ENCODE measurements around the gene PXN.

Gene PXN

DNA sequence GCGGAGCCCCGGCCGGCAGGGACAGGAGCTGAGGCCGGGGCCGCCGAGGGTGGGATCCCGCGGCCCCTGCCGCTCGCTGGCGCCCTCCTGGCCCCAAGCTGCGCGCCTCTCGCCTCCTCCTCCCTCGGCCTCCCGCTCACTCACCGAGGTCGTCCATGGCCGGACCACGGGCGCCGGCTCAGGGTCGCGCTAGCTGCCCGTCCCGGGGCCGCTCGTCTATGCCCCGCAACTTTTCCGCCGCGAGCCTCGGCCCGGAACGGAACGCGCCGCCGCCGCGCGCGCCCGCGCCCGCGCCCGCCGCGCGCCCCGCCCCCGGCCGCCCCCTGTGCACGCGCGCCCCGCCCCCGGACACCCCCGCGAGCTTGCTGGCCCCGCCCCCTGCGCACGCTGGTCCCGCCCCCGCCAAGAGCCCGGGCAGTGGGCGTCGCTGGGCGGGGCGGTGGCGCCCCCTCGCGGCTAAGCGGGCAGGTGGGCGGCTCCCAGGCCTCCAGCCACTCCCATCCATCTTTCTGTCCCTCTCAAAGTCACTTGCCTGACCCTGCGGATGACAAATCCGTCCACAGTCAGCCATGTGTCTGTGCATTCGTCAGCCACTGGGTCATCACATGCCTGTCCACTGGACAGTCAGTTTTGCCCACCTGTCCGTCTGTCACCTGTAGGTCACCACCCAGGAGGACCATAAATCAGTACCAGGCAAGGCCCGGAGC is at the start of gene PXN:
TSS of gene PXN (minus strand) at position 258 of the 707 bp plus-strand sequence. CDS start at position 157, 101 bp downstream.
- DNase-seq: peak; percentile 67 to 68

DNA sequence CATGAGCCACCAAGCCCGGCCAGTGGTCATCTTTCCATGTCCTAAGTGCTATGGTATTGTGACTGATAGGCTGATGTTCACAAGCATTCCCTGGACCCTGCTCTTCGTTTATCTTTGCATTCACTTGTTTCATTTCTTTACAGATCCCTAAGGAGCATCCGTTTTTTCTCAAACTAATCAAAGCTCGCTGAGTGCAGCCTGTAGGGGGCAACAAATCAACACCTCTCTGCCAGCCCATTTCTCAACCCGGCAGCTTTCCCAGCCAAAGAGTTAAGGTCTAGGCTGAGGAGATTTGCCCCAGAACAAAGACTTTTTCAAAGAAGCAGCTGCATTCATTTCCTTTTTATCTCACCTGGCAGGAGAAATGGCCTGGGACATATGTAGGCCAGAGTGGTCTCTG is 48.7 kb upstream of the PXN start:
- peak; percentile 9 to 11 for DNase-seq

DNA sequence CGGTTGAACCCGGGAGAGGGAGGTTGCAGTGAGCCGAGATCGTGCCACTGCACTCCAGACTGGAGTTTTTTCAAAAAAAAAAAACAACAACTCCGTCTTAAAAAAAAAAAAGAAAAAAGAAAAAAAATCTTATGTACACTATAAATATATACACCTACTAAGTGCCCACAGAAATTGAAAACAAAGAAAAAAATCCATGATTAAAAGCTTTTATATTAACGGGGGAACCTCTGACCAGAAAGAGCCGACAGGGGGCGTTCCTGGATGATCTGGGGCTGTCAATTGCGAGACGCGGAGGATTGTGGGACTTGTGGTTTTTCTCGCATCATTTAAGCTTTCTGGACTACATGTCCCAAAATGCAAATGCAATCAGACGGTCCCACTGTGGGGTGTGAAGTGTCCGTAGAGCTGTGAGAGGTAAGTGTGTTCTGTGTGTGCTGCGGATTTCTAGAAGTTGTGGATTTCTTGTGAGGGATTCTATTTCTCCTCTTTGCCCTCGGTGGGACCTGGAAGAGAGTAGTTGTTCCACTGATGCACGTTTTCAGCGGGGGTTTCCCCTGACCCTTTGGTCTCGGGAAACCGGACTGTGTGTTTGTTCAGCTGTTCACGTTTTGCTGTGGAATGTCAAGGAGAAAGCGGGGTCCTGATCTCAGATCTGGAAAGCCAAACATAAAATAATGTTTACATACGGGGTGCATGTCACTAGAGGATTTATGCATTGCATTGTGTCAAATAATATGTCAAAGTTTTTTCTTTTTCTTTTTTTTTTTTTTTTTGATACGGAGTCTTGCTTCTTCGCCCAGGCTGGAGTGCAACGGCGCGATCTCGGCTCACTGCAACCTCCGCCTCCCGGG is 36.7 kb upstream of the PXN start, which contains the start of gene SIRT4:
TSS of gene SIRT4 (plus strand) at position 360 of the 854 bp plus-strand sequence. CDS start 1,241 bp downstream, outside the sequence.
- DNase-seq: peak; percentile 96 to 97

DNA sequence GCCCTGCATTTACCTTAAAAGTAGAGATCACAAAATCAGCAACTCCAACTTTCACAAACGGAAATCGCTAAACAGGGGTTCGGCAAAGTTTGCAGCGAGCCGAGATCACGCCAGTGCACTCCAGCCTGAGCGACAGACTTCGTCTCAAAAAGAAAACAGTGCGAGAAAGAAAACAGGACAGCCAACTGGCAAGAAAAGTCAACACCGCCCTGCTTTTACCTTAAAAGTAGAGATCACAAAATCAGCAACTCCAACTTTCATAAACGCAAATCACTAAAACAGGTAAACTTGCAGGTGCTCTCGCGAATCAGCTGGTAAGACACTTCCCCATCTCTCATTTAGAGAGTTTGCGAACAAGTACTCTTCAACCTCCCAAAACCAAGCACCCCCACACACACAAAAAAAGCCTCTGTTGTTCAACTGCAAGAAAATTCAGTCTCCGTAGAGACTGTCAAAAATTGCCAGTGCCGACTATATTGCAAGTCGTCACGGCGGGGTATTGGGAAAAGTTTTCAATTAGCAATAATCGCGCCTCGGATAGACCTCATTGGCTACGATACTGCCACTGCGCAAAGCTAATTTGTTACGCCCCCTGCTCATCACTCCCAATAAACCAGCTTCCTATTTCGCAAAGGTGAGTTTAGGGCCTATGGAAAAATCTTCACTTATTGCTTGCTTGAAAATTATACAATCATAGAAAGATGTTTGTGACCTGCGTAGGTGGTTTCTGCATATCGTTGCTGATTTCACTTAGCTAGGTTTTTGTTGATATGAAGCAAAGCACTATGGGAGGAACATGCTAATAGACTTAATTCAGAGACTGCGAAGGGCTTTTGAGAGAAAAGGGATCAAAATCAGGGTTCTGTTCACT is 27.4 kb upstream of the PXN start, which contains the start of gene RNU4-1:
TSS of gene RNU4-1 (minus strand) at position 577 of the 871 bp plus-strand sequence.
- DNase-seq: peak; percentile 92 to 96

DNA sequence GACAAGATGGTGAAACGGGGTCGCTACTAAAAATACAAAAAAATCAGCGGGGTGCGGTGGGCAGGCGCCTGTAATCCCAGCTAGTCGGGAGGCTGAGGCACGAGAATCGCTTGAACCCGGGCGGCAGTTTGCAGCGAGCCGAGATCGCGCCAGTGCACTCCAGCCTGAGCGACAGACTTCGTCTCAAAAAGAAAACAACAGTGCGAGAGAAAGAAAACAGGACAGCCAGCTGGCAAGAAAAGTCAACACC is 26.8 kb upstream of the PXN start:
- DNase-seq: no peak

DNA sequence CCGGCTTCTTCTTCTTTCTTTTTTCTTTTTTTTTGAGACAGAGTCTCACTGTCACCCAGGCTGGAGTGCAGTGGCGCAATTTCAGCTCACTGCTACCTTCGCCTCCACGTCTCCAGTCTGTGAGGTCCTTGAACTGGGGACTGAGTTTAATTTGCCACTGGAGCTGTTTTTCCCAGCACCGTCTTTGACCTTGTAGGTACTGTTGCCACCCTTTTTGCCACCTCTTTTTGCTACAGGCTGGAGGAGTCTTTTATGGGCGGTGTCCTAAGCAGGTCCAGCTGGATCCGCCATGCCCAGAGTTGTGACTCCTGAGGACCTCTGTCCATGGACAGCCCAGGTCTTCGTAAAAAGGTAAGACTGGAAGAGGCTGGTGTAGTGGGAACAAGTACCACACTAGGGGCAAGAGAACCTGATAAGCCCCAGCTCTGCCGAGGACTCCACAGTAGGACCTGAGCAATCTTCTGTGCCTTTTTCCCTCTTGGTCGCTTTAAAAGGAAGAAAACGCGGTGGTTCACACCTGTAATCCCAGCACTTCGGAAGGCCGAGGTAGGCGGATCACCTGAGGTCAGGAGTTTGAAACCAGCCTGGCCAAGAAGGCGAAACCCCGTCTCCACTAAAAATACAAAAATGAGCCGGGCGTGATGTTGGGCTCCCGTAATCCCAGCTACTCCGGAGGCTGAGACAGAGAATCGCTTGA is 25.2 kb upstream of the PXN start:
- peak; percentile 16 to 35 for DNase-seq

DNA sequence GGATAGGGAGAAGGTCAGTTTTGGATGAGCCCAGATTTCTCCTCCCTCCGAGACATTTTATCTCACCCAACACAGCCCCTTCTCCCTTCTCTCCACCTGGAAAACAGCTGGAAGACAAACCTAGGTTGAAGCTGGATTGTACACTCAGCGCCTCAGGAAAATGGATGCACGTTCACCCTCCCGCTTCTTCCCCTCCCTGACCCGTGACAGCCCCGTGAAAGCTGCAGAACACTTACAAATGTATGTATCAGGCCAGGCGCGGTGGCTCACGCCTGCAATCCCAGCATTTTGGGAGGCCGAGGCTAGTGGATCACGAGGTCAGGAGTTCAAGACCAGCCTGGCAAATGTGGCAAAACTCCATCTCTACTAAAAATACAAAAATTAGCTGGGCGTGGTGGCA is 22.0 kb upstream of the PXN start:
- DNase-seq: no peak

DNA sequence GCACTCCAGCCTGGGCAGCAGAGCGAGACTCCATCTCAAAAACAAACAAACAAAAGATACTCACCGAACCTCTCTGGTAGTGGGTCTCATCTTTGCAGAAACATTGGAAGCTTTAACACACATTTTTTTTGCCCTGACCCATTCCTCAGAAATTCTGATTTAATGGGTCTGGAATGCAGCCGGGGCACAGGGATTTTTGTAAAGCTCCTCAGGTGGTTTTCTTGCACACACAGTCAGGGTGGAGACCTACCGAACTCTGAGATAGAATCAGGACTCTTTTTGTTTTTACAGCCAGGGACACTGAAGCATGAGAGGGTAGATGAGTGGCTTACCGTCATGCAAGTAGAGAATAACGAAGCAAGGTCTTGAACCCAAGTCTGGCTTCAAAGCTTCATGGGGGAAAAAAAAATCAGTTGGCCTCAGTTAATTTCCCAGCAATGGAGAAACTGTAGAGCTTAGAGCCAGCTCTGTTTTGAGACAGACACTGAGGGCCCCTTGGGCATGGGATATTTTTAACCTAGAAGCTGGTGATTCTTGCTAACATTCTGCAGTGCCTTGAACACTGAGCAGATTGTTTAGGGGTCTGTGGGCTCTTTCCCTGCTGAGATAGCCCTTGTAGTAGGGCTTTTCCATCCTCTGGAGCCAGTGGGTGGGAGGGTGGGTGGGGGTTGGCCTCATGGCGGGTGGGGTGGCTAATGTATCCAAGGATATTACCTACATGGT is 21.4 kb upstream of the PXN start:
- DNase-seq: no peak

DNA sequence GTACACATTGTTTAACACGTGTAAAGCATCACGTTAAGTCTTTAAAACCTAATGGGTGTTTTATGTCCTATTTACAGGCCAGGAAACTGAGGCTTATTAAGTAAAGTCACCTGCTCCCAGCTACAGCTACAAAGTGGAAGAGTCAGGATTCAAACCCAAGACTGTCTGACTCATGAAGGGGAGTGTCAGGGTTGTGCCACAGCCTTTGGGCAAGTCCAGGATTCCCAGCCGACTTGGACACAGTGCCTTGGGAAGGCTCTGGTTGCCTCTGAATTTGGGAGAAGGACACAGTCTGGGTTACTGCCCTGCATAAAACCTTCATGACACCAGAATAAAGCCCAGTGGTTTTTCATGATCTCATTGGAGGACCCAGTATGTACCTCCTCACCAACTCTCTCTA is 18.9 kb upstream of the PXN start:
- no peak for DNase-seq

DNA sequence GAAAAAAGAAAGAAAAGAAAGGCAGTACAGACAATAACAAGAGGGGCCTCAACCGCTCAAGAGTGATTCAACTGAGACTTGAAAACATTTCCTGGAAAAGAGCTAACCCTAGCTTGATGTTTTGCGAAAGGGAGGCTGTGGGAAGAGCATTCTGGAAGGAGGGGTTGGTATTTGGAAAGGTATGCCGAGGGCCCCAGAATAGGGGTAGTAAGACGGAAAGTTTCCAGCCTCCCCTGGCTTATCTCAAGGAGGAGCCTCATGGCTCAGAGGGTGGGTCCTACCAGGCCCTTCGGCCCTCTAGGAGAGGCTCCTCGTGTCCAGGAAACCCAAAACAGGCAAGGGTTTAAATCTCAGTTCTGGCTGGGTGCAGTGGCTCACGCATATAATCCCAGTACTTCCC is 17.8 kb upstream of the PXN start:
- DNase-seq: no peak

DNA sequence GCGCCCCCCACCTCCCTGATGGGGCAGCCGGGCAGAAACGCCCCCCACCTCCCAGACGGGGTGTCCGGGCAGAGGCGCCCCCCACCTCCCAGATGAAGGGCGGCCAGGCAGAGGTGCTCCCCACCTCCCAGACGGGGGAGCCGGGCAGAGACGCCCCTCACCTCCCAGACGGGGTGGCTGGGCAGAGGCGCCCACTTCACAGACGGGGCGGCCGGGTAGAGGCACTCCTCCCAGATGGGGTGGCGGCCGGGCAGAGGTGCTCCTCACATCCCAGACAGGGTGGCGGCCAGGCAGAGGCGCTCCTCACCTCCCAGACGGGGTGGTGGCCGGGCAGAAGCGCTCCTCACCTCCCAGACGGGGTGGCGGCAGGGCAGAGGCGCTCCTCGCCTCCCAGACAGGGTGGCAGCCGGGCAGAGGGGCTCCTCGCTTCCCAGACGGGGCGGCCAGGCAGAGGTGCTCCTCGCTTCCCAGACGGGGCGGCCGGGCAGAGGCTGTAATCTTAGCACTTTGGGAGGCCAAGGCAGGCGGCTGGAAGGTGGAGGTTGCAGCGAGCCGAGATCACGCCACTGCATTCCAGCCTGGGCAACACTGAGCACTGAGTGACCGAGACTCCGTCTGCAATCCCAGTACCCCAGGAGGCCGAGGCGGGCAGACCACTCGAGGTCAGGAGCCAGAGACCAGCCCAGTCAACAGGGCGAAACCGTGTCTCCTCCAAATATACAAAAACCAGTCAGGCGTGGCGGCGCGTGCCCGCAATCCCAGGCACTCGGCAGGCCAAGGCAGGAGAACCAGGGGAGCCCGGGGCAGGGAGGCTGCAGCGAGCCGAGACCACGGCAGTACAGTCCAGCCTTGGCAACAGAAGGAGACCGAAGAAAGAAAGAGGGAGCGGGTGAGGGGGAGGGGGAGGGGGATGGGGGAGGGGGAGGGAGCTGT is 12.9 kb upstream of the PXN start:
- no peak for DNase-seq

DNA sequence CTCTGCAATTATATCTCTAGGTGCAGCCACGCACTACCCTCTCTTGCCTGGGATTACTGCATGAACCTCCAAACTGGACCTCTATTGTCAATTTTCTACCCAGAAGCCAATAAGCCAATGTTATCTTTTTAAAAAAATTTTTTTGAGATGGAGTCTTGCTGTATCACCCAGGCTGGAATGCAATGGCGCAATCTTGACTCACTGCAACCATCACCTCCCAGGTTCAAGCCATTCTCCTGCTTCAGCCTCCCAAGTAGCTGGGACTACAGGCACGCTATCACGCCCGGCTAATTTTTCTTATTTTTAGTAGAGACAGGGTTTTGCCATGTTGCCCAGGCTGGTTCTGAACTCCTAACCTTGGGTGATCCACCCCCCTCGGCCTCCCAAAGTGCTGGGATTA is 11.2 kb upstream of the PXN start:
- no peak for DNase-seq

DNA sequence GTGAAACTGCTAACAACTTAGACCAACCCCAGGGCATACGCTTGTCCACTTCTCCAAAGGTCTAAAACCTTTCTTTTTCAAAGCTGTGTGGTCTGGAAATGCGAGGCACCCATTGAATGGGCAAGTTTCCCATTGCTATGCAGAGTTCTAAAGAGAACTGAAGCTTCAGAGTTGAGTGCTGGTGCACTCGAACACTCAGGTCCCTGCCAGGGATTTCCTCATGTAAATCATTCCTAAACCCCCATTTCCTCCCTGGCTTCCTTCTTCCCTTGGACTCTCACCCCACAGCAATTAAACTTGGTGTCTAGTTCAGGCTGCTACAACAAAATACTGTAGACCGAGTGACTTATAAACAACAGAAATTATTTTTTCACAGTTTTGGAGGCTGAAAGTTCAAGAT is 2.2 kb upstream of the PXN start:
- no peak for DNase-seq

DNA sequence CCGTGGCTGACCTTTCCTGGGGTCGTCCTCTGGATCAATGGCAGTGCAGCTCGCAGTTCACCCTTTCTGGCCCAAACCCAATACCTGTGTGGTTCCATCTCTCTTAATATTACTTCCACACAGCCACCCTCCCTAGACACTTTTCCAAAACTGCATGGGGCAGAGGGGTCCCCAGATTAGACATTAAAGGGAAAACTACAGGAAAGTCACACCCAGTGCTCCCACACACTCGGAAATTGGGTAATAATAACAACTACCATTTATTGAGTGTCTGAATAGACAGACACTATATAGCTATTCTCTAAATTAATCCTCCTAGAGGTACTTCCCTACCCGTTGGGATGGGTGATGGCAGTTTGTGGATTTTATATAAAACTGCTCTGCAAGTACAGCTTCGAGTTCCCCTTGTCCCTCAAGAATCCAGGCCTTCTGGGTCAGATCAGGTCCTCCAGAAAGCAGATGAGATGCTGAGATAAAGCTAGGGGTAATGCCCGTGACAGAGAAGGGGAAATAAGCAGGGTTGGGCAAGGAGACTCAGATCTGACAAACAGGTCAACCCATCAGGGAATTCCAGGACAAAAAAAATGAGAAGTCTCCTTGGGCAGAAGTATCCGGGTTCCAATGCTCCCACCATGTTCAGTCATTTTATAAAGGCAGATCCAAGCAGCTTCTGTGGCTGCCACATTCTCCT is 795 bp upstream of the PXN start:
- DNase-seq: no peak

DNA sequence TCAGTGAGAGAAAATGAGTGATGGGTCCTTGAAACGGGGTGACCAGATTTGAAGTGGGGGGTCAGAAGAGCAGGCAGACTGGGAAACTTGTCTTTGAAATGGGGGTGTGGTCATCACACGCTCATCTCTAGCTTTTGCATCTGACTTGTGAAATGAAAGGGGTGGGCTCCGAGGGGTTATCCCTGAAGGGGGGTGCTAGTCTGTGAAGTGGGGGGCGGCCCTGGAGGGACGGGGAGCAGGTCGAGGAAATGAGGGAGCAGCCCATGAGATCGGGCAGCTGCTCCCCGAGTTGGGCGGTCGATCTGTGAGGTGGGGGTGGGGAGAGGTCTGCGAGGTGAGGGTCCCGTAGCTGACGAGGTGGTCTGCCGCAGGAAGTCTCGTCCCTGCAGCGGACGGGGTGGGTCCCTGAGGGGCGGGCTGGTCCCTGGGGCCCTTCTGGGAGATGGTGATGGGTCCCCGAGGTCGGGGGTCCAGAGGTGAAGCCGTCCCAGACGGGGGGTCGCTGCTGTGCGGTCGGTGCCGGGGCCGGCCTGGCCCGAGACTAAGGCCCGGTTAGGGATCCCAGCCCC is 542 bp downstream of the PXN start:
- no peak for DNase-seq

DNA sequence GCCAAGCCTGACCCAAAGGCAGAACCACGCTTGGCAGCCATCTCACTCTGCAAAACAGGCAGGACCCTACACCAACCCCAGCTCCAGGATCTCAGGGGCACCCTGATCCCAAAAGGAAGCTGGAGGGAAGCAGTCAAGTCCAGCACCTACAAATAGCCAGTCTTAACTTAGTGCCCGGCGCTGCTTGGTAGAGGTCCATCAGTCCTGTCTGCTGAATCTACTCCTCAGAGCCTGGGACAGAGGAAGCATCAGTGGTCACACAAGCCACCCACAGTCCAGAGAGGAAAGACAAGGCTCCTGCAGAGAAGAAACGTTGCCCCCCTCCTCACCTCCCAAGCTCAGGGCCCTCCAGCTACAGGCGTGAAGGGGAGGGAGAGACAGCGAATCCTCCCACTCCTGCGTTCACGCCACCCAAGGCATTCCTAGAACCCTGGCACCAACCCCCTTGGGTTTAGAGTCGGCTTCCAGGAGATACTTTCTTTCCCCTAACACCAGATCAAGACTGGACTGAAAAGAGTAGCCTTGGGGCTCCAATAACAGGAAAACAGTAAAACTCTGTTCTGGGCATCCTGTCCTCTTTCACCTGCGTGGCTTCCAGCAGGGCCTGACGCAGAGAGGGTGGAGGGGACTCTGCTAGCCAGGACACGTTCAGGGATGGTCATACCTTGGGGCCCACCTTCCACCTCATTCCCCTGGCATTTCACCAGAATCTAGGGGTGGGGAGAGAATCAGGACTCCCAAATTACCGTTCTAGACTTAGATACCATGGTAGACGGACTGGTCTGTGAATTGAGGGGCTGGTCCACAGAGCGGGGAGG is 1.2 kb downstream of the PXN start:
- no peak for DNase-seq

DNA sequence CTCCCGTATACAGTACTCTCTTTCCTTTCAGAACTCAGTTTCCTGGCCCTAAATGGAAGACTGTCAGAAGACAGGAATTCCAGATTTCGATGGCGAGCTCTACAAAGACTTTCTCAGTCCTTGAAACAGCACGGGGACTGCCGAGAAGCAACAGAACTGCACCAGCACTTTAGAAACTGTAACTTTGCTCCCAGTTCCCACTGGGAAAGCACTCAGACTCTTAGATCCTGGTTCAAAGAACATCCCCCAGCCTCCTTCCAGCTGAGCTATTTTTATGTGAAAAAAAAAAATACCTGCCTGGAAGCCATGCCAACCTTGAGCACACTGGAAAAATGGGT is 1.8 kb downstream of the PXN start:
- no peak for DNase-seq

DNA sequence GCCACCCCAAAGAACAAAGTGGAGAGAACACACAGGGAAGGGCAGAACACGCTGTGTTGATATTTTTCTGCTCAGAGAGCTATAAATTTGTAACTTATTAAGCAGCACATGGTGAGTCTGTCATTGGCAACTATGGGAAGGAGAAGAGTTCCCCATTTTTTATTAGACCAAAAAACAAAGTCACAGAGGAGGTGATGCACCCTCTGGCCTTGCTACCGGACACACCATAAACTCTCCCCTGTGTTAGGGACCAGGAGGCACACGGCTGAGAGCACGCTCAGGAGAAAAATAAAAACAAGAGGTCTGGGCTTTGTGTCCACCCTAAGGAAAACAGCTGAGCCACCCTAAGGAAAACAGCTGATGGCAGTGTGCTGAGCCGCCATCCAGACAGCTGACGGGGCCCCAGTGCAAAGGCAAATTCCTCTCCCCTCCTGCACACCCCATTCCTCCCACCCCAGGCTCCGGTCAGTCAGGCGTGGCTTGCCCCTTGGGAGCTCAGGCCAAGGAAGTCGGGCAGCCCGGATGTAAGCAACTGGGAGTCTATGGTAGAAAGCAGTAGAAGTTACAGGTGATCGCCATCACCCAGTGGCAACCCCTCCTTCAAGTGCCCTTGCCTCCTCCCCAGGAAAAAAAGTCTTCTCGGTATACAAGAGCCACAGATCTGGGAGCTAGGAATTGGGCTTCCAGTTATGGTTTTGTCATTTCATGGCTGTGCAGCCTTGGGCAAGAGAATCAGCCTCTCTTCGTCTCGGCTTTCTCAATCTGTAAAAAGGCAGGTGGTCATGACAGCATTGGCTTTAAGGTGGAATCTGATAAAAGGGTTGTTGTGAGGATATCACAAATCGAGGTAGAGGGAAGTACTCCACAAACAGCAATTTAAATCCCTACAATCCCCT is 2.4 kb downstream of the PXN start:
- no peak for DNase-seq

Data from Kasumi-1 (cell line).